HG03097 (cell line): ENCODE results near the gene NTM.

Experiments used
- ATAC-seq: cut with Tn5 transposase; IDR thresholded peaks from one replicate; pipeline ENCODE4 v1.9.1; 2021; ENCODE audit not compliant: unreplicated experiment, low FRiP score

Gene NTM

GRCh38 chr11:132196928-132197327 is 826.5 kb downstream of the NTM start:
- ATAC-seq, result no peak

GRCh38 chr11:132200353-132200936 is 830.0 kb downstream of the NTM start:
- ATAC-seq, result no peak

- no peak for ATAC-seq
Observed at GRCh38 chr11:132202621-132203020, 832.2 kb downstream of the NTM start.

DNA sequence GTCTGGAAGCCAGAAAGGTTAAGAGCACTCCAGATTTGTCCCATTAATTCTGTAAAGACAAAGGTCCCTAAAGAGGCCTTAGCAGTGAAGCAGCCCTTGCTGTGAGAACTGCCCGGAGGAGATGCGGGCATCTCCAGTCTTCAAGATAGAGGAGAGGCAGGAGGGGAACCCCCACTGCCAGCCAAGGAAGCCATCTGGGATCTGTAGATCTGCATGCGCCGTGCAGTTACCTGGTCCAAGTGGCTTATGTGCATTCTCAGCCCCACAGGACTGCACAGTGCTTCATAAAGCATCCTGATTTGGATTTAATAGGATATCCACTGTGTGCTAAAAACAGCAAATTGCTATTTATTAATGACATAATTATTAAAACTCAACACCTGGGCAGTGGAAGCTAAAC is 834.6 kb downstream of the NTM start:
- no peak for ATAC-seq

- no peak for ATAC-seq
Observed at GRCh38 chr11:132205496-132205895, 835.1 kb downstream of the NTM start.

DNA sequence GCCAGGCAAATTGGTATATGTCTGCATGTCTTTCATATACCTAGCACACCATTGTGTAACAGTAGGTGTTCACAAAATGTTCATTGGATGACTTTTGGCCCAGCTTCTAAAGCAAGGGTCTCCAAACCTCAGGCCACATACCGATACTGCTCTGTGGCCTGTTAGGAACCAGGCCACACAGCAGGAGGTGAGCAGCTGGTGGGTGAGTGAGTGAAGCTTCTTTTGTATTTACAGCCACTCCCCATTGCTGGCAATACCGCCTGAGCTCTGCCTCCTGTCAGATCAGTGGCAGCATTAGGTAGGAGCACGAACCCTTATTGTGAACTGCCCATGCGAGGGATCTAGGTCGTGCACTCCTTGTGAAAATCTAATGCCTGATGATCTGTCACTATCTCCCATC is 836.6 kb downstream of the NTM start:
- no peak for ATAC-seq

- no peak for ATAC-seq
Observed at GRCh38 chr11:132208477-132209055, 838.2 kb downstream of the NTM start.

GRCh38 chr11:132211479-132211878 is 841.1 kb downstream of the NTM start:
- ATAC-seq, result no peak

DNA sequence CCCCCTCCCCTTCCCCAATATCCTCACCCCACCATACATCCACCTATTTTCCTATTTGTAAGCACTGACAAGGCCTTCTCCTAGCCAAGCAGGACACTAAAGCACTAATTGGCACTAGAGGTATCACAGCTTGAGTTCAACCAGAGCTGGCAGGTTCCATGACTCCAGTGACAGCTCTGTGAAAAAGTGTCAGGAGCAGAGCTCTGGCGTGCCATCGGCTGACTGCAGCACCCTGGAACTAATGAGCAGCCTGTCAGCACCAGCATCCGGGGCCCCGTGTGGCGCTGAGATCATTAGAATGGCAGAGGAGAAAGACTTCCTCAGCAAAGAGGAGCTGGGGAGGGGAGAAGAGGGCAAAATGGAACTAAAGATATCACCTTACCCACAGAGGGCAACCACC is 847.4 kb downstream of the NTM start:
- ATAC-seq, result no peak

- no peak for ATAC-seq
Observed at GRCh38 chr11:132220474-132220873, 850.1 kb downstream of the NTM start.

GRCh38 chr11:132222345-132222744 is 851.9 kb downstream of the NTM start:
- no peak for ATAC-seq

DNA sequence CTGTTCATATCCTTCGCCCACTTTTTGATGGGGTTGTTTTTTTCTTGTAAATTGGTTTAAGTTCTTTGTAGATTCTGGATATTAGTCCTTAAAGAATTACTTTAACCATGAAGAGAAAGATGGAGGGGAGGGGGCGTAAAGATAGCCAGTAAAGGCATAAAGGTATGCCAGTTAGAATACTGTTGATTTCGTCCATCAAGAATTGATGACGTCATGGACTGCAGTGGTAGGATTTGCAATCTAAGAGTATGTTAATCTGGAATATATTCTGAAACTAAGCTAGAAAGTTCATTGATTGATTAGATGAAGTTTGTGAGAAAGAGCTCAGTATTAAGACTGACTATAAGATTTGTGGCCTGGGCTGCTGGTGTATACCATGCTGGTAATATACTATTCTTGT is 856.1 kb downstream of the NTM start:
- ATAC-seq, result no peak

- ATAC-seq, result no peak
Observed at GRCh38 chr11:132228746-132229325, 858.4 kb downstream of the NTM start.

DNA sequence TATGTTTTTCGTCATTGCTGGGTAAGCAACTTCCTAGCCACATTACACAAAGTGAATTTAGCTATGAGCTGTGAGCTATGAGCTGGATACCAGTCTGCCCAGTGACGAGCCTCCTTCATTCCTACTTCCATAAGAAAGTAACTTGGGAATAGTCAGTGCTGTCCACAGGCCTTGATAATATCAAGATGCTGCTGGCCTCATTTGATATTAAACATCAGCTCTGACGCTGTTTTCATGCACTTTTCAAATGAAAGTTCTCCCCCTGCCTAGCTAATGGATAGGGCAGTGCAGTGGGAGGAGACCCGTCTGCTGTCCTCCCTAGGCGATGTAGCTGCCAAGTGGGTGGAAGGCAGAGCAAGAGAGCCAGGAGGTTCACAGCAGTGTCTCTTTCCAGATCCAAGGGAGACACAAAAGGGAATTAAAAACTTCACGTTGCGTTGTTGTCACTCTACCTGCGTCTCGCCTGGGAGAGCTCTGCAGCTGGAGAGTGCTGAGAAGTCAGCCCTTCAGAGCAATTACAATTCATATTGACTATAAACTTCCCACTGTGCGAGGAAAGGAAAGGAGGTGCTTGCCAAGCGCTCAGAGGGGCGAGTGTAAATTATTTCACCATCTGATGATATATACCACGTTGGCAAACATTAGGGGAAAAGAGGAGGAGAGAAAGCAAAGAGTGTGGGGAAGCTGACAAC is 861.4 kb downstream of the NTM start:
- no peak for ATAC-seq

DNA sequence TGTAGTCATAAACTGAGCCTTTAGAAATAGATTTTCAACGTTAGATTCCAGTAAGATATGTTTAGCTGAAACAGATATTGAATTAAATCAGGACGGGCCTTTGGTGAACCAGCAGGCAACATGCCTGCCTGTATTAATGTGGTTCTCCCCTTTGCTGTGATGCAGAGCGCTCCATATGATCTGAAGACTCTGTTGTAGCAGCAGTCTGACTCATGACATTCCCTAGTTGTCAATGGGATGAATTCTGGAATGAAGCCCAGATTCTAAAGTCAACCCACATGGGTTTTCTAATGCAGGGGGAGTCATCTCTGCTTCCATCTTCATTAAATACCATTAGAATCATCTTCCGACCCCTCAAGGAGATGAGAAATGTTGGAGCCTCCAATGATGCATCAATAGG is 864.5 kb downstream of the NTM start:
- no peak for ATAC-seq

GRCh38 chr11:132237781-132238180 is 867.4 kb downstream of the NTM start:
- no peak for ATAC-seq

DNA sequence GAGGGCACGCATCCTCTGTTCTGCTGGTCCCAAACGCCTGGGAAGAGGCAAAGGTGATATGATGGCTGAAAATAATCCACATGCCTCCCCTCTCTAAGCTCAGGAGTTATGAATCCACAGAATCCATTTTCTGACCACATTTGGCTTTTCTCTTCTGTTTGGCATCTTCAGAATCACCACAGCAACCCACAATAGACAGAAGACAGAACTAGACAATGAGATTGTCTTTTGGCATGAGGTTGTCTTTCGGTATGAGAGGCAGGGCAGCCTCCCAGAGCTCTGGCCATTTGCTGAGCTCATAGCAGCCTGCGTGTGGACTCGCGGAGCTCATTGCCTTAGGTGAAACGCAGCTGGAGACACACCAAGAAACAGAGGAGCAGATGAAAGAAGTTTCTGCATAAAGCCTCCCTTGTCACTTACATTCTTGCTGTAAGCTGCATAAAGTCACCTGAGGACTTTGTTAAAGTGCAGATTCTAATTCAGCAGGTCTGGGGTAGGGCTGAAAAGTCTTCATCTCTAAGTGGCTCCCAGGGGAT is 868.0 kb downstream of the NTM start:
- no peak for ATAC-seq

DNA sequence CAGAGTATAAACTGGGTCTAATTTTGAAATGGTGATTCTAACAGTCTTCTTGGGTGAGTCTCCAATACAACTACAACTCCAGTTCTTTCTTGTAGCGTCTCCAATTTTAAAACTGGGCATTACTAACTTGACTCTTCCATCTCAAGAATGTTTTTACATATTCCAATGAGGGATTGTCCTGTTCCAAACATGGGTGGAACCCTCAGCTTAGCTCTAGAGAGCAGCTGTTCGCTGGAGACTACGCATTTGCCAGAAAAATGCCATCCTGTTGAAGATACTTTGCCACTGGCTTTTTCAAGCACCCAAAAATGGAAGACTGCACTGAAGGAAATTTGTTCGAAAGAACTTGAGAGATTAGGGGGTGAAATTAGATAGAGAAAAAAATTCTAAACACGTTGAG is 870.0 kb downstream of the NTM start:
- ATAC-seq, result no peak

- ATAC-seq, result no peak
Observed at GRCh38 chr11:132242632-132243031, 872.2 kb downstream of the NTM start.

- ATAC-seq, result no peak
Observed at GRCh38 chr11:132244846-132245245, 874.4 kb downstream of the NTM start.
